Measurements from ENCODE around the gene SH3RF3. TPM values are rescaled to one million over a fixed set of nuclear protein-coding genes. Genes with fewer than 3 reads are reported as not detected.

SH3RF3 gene
- total RNA-seq, 3 donors from 2014 or later (not counting 1 experiment from before 2014, with no cell fraction given), result 0.23 to 0.61 (median 0.34) TPM

- no peaks in the 10 kb centered on the region for H3K9me3 ChIP-seq (ENCODE audit: control insufficient read depth, insufficient read depth, low read length)
- H3K36me3 Mint-ChIP-seq, result no peaks in the 10 kb centered on the region
Measured at GRCh38 chr2:109257653-109258052, 128.6 kb downstream of the SH3RF3 start.

GRCh38 chr2:109258376-109258775 is 129.4 kb downstream of the SH3RF3 start:
- H3K27ac Mint-ChIP-seq, result no peak overlapping the region

More at GRCh38 chr2:109257653-109258052, 128.6 kb downstream of the SH3RF3 start:
- ATAC-seq (no peak), DNase-seq (no peak)
- Histone ChIP-seq H3K4me3 (ENCODE audit: low read length) (no peak overlapping the region), H3K27me3 (ENCODE audit: control insufficient read depth, insufficient read depth, low read length) (no peaks in the 10 kb centered on the region), H3K27ac (ENCODE audit: low read length) (no peak overlapping the region), H3K4me1 (ENCODE audit: control insufficient read depth, insufficient read depth, low read length) (peaks cover 8% of the 10 kb centered on the region), H3K36me3 (ENCODE audit: control insufficient read depth, insufficient read depth, low read length) (no peaks in the 10 kb centered on the region)
- Mint-ChIP-seq H3K27me3 (ENCODE audit: low read depth in 2 of 2) (peaks cover 2 to 27% of the 10 kb centered on the region in 2 donors), H3K4me3 (no peak overlapping the region), H3K9me3 (no peaks in the 10 kb centered on the region), H3K27ac (no peak overlapping the region), H3K4me1 (peaks cover 0 to 6% of the 10 kb centered on the region in 2 donors)
- WGBS (ENCODE audit: insufficient coverage), result 64% methylated on average over 3 of the region's 3 CpGs
- no peak for TF ChIP-seq CTCF (IDR thresholded peaks at IDR 0.05)
- intact Hi-C loops (cut with micrococcal nuclease), result no loop called here

GRCh38 chr2:109258905-109259540 is 130.0 kb downstream of the SH3RF3 start:
- Histone ChIP-seq H3K9me3 (ENCODE audit: control insufficient read depth, insufficient read depth, low read length) (no peaks in the 10 kb centered on the region), H3K4me1 (ENCODE audit: control insufficient read depth, insufficient read depth, low read length) (peaks cover 8% of the 10 kb centered on the region), H3K27me3 (ENCODE audit: control insufficient read depth, insufficient read depth, low read length) (no peaks in the 10 kb centered on the region), H3K27ac (ENCODE audit: low read length) (no peak overlapping the region), H3K4me3 (ENCODE audit: low read length) (no peak overlapping the region), H3K36me3 (ENCODE audit: control insufficient read depth, insufficient read depth, low read length) (no peaks in the 10 kb centered on the region)
- Mint-ChIP-seq H3K27ac (no peak overlapping the region), H3K36me3 (no peaks in the 10 kb centered on the region), H3K4me1 (peaks cover 0 to 6% of the 10 kb centered on the region in 2 donors), H3K27me3 (ENCODE audit: low read depth in 2 of 2) (peaks cover 2 to 27% of the 10 kb centered on the region in 2 donors), H3K4me3 (no peak overlapping the region), H3K9me3 (no peaks in the 10 kb centered on the region)
- intact Hi-C loops (cut with micrococcal nuclease), result no loop called here
- no peak for ATAC-seq
- DNase-seq, result no peak
- TF ChIP-seq CTCF (IDR thresholded peaks at IDR 0.05), result no peak
- WGBS (ENCODE audit: insufficient coverage), result 91% methylated on average over 11 of the region's 11 CpGs

More at GRCh38 chr2:109258376-109258775, 129.4 kb downstream of the SH3RF3 start:
- intact Hi-C loops (cut with micrococcal nuclease), result no loop called here
- TF ChIP-seq CTCF (IDR thresholded peaks at IDR 0.05), result no peak
- Histone ChIP-seq H3K4me1 (ENCODE audit: control insufficient read depth, insufficient read depth, low read length) (peaks cover 8% of the 10 kb centered on the region), H3K27ac (ENCODE audit: low read length) (no peak overlapping the region), H3K36me3 (ENCODE audit: control insufficient read depth, insufficient read depth, low read length) (no peaks in the 10 kb centered on the region), H3K27me3 (ENCODE audit: control insufficient read depth, insufficient read depth, low read length) (no peaks in the 10 kb centered on the region), H3K4me3 (ENCODE audit: low read length) (no peak overlapping the region), H3K9me3 (ENCODE audit: control insufficient read depth, insufficient read depth, low read length) (no peaks in the 10 kb centered on the region)
- no peaks in the 10 kb centered on the region for H3K36me3 Mint-ChIP-seq
- ATAC-seq (no peak), DNase-seq (no peak)
- peaks cover 2 to 27% of the 10 kb centered on the region in 2 donors for H3K27me3 Mint-ChIP-seq (ENCODE audit: low read depth in 2 of 2)
- peaks cover 0 to 6% of the 10 kb centered on the region in 2 donors for H3K4me1 Mint-ChIP-seq
- WGBS (ENCODE audit: insufficient coverage), result 86% methylated on average over 9 of the region's 9 CpGs
- H3K4me3 Mint-ChIP-seq, result no peak overlapping the region
- no peaks in the 10 kb centered on the region for H3K9me3 Mint-ChIP-seq

- Mint-ChIP-seq H3K4me1 (peaks cover 0 to 6% of the 10 kb centered on the region in 2 donors), H3K36me3 (no peaks in the 10 kb centered on the region)
- 95% methylated on average over 8 of the region's 8 CpGs for WGBS (ENCODE audit: insufficient coverage)
Measured at GRCh38 chr2:109259671-109260070, 130.7 kb downstream of the SH3RF3 start.

More at GRCh38 chr2:109259671-109260070, 130.7 kb downstream of the SH3RF3 start:
- Histone ChIP-seq H3K36me3 (ENCODE audit: control insufficient read depth, insufficient read depth, low read length) (no peaks in the 10 kb centered on the region), H3K27me3 (ENCODE audit: control insufficient read depth, insufficient read depth, low read length) (no peaks in the 10 kb centered on the region), H3K4me3 (ENCODE audit: low read length) (no peak overlapping the region), H3K9me3 (ENCODE audit: control insufficient read depth, insufficient read depth, low read length) (no peaks in the 10 kb centered on the region), H3K27ac (ENCODE audit: low read length) (no peak overlapping the region), H3K4me1 (ENCODE audit: control insufficient read depth, insufficient read depth, low read length) (peaks cover 8% of the 10 kb centered on the region)
- intact Hi-C loops (cut with micrococcal nuclease), result no loop called here
- Mint-ChIP-seq H3K9me3 (no peaks in the 10 kb centered on the region), H3K27ac (no peak overlapping the region), H3K27me3 (ENCODE audit: low read depth in 2 of 2) (peaks cover 2 to 25% of the 10 kb centered on the region in 2 donors), H3K4me3 (no peak overlapping the region)
- ATAC-seq (no peak), DNase-seq (no peak)
- no peak for TF ChIP-seq CTCF (IDR thresholded peaks at IDR 0.05)
